Measurements from ENCODE around the gene PGGHG.
"Not testable (repeated sequence)": the region's sequence is repeated elsewhere in the genome, so short reads cannot be mapped to it uniquely, and the experiment has no call there.

PGGHG gene

GRCh38 chr11:312092-312816 is 23.3 kb downstream of the PGGHG start:
- no peaks in the 10 kb centered on the region for H3K27me3 Mint-ChIP-seq
- peak overlapping the region; percentile 96 for H3K27ac Mint-ChIP-seq (ENCODE audit: low read depth)
- DNase-seq (ENCODE audit: low spot score in 2 of 2) (no peak), ATAC-seq (replicated peaks; ENCODE audit: extremely low read depth, poor library complexity, severe bottlenecking) (no peak)
- H3K4me3 Mint-ChIP-seq, result peak overlapping the region; percentile 89
- peaks cover 57% of the 10 kb centered on the region for H3K4me1 Mint-ChIP-seq
- peaks cover 55% of the 10 kb centered on the region for H3K36me3 Mint-ChIP-seq (ENCODE audit: insufficient read depth)
- no peaks in the 10 kb centered on the region for H3K9me3 Mint-ChIP-seq

GRCh38 chr11:313304-313786 is 24.4 kb downstream of the PGGHG start:
- no peaks in the 10 kb centered on the region for H3K27me3 Mint-ChIP-seq
- H3K4me3 Mint-ChIP-seq, result peak overlapping the region; percentile 89
- peaks cover 57% of the 10 kb centered on the region for H3K4me1 Mint-ChIP-seq
- H3K27ac Mint-ChIP-seq (ENCODE audit: low read depth), result peak overlapping the region; percentile 96
- DNase-seq (ENCODE audit: low spot score in 2 of 2) (no peak), ATAC-seq (replicated peaks; ENCODE audit: extremely low read depth, poor library complexity, severe bottlenecking) (no peak)
- H3K9me3 Mint-ChIP-seq, result no peaks in the 10 kb centered on the region
- H3K36me3 Mint-ChIP-seq (ENCODE audit: insufficient read depth), result peaks cover 54% of the 10 kb centered on the region

GRCh38 chr11:313787-314553 is 25.0 kb downstream of the PGGHG start, which contains the start of gene IFITM1:
IFITM1 (plus strand) TSS chr11:314040; CDS start chr11:314171, 131 bp downstream.
- H3K27ac Mint-ChIP-seq (ENCODE audit: low read depth), result peak within 1 kb of the TSS; percentile 96
- ATAC-seq (replicated peaks; ENCODE audit: extremely low read depth, poor library complexity, severe bottlenecking) (peak; percentile 64), DNase-seq (ENCODE audit: low spot score in 2 of 2) (peak in 1 of 2 donors; percentile 73)
- no peaks in the 10 kb centered on the region for H3K9me3 Mint-ChIP-seq
- H3K4me1 Mint-ChIP-seq, result peaks cover 53% of the 10 kb centered on the region
- no peaks in the 10 kb centered on the region for H3K27me3 Mint-ChIP-seq
- peaks cover 50% of the 10 kb centered on the region for H3K36me3 Mint-ChIP-seq (ENCODE audit: insufficient read depth)
- peak within 1 kb of the TSS; percentile 89 for H3K4me3 Mint-ChIP-seq

- Mint-ChIP-seq H3K27ac (ENCODE audit: low read depth) (peak overlapping the region; percentile 96), H3K4me1 (peaks cover 50% of the 10 kb centered on the region)
Measured at GRCh38 chr11:314554-314875, 25.6 kb downstream of the PGGHG start.

GRCh38 chr11:315051-315481 is 26.1 kb downstream of the PGGHG start:
- H3K36me3 Mint-ChIP-seq (ENCODE audit: insufficient read depth), result peaks cover 48% of the 10 kb centered on the region
- peak overlapping the region; percentile 89 for H3K4me3 Mint-ChIP-seq
- DNase-seq (ENCODE audit: low spot score in 2 of 2) (no peak), ATAC-seq (replicated peaks; ENCODE audit: extremely low read depth, poor library complexity, severe bottlenecking) (no peak)
- H3K27me3 Mint-ChIP-seq, result no peaks in the 10 kb centered on the region
- H3K27ac Mint-ChIP-seq (ENCODE audit: low read depth), result peak overlapping the region; percentile 96
- no peaks in the 10 kb centered on the region for H3K9me3 Mint-ChIP-seq
- H3K4me1 Mint-ChIP-seq, result peaks cover 52% of the 10 kb centered on the region

More at GRCh38 chr11:314554-314875, 25.6 kb downstream of the PGGHG start:
- Mint-ChIP-seq H3K4me3 (peak overlapping the region; percentile 89), H3K36me3 (ENCODE audit: insufficient read depth) (peaks cover 49% of the 10 kb centered on the region)
- not testable (repeated sequence) for H3K9me3 Mint-ChIP-seq; H3K27me3 Mint-ChIP-seq; DNase-seq (ENCODE audit: low spot score in 2 of 2)
- ATAC-seq (replicated peaks; ENCODE audit: extremely low read depth, poor library complexity, severe bottlenecking), result peak; percentile 0

- peak overlapping the region; percentile 89 for H3K4me3 Mint-ChIP-seq
- H3K27ac Mint-ChIP-seq (ENCODE audit: low read depth), result peak overlapping the region; percentile 96
- ATAC-seq (replicated peaks; ENCODE audit: extremely low read depth, poor library complexity, severe bottlenecking) (no peak), DNase-seq (ENCODE audit: low spot score in 2 of 2) (no peak)
- H3K27me3 Mint-ChIP-seq, result no peaks in the 10 kb centered on the region
- peaks cover 48% of the 10 kb centered on the region for H3K36me3 Mint-ChIP-seq (ENCODE audit: insufficient read depth)
- peaks cover 56% of the 10 kb centered on the region for H3K4me1 Mint-ChIP-seq
- no peaks in the 10 kb centered on the region for H3K9me3 Mint-ChIP-seq
Measured at GRCh38 chr11:315516-315994, 26.6 kb downstream of the PGGHG start.

- Mint-ChIP-seq H3K4me1 (peaks cover 62% of the 10 kb centered on the region), H3K4me3 (peak overlapping the region; percentile 89), H3K27ac (ENCODE audit: low read depth) (peak overlapping the region; percentile 98), H3K27me3 (no peaks in the 10 kb centered on the region), H3K36me3 (ENCODE audit: insufficient read depth) (peaks cover 48% of the 10 kb centered on the region), H3K9me3 (no peaks in the 10 kb centered on the region)
- DNase-seq (ENCODE audit: low spot score in 2 of 2) (no peak), ATAC-seq (replicated peaks; ENCODE audit: extremely low read depth, poor library complexity, severe bottlenecking) (no peak)
Measured at GRCh38 chr11:316031-316701, 27.2 kb downstream of the PGGHG start.

- DNase-seq (ENCODE audit: low spot score in 2 of 2) (no peak), ATAC-seq (replicated peaks; ENCODE audit: extremely low read depth, poor library complexity, severe bottlenecking) (peak; percentile 6)
- Mint-ChIP-seq H3K36me3 (ENCODE audit: insufficient read depth) (peaks cover 44% of the 10 kb centered on the region), H3K27me3 (no peaks in the 10 kb centered on the region), H3K9me3 (no peaks in the 10 kb centered on the region), H3K27ac (ENCODE audit: low read depth) (peak overlapping the region; percentile 98), H3K4me1 (peaks cover 59% of the 10 kb centered on the region), H3K4me3 (peak overlapping the region; percentile 89)
Measured at GRCh38 chr11:316891-317301, 28.0 kb downstream of the PGGHG start.

- not testable (repeated sequence) for ATAC-seq (replicated peaks; ENCODE audit: extremely low read depth, poor library complexity, severe bottlenecking); DNase-seq (ENCODE audit: low spot score in 2 of 2); H3K9me3 Mint-ChIP-seq; H3K27me3 Mint-ChIP-seq
- Mint-ChIP-seq H3K4me1 (peaks cover 50% of the 10 kb centered on the region), H3K27ac (ENCODE audit: low read depth) (peak overlapping the region; percentile 98), H3K4me3 (peak overlapping the region; percentile 89), H3K36me3 (ENCODE audit: insufficient read depth) (peaks cover 42% of the 10 kb centered on the region)
Measured at GRCh38 chr11:317668-318404, 28.9 kb downstream of the PGGHG start.

- Mint-ChIP-seq H3K36me3 (ENCODE audit: insufficient read depth) (peaks cover 42% of the 10 kb centered on the region), H3K4me3 (peak overlapping the region; percentile 63), H3K4me1 (peaks cover 43% of the 10 kb centered on the region)
- H3K9me3 Mint-ChIP-seq; H3K27me3 Mint-ChIP-seq; H3K27ac Mint-ChIP-seq (ENCODE audit: low read depth); DNase-seq (ENCODE audit: low spot score in 2 of 2): not testable (repeated sequence)
- peak; percentile 29 for ATAC-seq (replicated peaks; ENCODE audit: extremely low read depth, poor library complexity, severe bottlenecking)
Measured at GRCh38 chr11:318405-319120, 29.6 kb downstream of the PGGHG start.

GRCh38 chr11:319121-319887 is 30.4 kb downstream of the PGGHG start:
- Mint-ChIP-seq H3K4me1 (peaks cover 35% of the 10 kb centered on the region), H3K27ac (ENCODE audit: low read depth) (peak overlapping the region; percentile 81), H3K36me3 (ENCODE audit: insufficient read depth) (peaks cover 35% of the 10 kb centered on the region), H3K4me3 (peak overlapping the region; percentile 63)
- not testable (repeated sequence) for DNase-seq (ENCODE audit: low spot score in 2 of 2); H3K9me3 Mint-ChIP-seq; ATAC-seq (replicated peaks; ENCODE audit: extremely low read depth, poor library complexity, severe bottlenecking); H3K27me3 Mint-ChIP-seq
